GM18508 (cell line): ENCODE results near the gene COLEC12.
"Not testable (repeated sequence)": the region's sequence is repeated elsewhere in the genome, so short reads cannot be mapped to it uniquely, and the experiment has no call there.

Experiments
- ATAC-seq: cut with Tn5 transposase; IDR thresholded peaks from one replicate; pipeline ENCODE4 v1.9.1; 2021; ENCODE audit warnings: moderate number of reproducible peaks; ENCODE audit not compliant: insufficient read depth, unreplicated experiment

Gene COLEC12

DNA sequence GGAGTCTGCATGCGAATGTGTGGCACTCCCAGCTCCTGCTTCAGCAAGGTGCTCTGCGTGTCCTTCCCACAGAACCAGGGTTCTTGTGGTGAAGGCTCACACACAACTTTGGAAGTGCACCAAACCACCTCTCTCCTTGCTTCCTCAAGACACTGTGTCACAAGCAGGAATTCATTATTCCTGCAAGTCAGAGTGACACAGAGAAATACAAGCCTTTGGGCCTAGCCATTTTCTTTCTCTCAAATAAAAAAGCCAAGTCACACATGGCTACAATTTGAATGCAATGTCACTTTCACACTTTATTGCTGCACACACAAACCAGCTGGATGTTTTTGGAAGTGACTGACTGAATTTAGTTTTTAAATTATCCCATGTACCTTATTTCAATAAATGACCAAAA lies 202.6 kb downstream of the COLEC12 start:
- no peak for ATAC-seq

GRCh38 chr18:295756-296490 lies 204.6 kb downstream of the COLEC12 start:
- ATAC-seq, result no peak

DNA sequence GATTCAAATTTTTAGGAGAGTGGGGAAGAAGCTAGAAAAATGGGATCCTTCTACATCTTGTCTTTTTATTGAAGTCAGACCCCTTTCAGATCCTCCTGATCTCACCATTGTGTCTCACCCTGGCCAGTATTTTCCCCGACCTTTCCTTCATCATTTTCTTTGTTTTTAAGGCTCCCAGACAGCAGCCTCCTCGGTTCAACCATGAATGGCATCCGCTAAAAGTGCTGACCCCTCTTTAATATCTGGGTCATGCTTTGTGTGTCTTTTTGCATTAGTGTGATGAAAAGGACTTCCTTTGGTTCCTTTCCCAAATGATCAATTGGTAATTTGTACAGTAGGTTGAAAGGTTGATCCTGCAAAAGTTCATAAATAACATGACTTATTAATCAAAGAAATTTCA lies 205.9 kb downstream of the COLEC12 start:
- no peak for ATAC-seq

DNA sequence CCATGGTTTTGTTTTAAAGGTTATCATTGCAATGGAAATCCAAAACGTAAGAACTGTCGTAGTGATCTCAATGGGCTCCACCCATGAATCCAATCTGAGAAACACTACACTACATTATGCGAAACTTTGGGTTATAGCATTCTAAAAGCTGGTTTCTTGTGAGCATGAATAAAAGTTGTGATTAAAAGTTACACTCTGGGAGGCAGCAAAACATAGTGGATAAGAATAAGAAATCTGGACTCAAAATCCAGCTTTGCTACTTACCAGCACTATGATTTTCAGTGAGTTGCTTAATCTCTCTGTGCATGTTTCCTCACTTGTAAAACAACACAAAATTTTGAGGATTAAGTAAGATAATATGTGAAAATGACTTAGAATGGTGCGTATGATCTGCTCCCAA lies 207.0 kb downstream of the COLEC12 start:
- ATAC-seq, result no peak

DNA sequence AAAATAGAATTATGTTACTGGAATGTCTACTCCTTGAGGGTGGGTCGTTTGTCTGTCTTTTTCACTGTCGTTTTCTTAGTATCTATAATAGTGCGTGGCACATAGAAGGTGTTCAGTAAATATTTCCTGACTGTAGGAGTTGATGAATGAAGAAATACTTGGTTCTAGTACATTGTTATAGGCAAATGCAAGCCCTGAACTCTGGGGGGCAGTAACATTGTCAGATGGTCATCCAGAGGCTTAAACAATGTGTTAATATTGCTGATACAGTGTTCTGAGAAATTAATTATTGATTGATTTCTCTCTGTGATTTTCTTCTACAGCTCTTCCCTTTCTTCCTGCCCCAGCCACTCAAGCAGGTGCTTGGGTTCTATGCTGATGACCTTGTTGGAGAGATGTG lies 208.2 kb downstream of the COLEC12 start:
- ATAC-seq, result no peak

GRCh38 chr18:289970-290369 lies 210.5 kb downstream of the COLEC12 start:
- ATAC-seq, result not testable (repeated sequence)

GRCh38 chr18:289026-289425 lies 211.5 kb downstream of the COLEC12 start:
- no peak for ATAC-seq

GRCh38 chr18:286515-287310 lies 213.8 kb downstream of the COLEC12 start:
- no peak for ATAC-seq

DNA sequence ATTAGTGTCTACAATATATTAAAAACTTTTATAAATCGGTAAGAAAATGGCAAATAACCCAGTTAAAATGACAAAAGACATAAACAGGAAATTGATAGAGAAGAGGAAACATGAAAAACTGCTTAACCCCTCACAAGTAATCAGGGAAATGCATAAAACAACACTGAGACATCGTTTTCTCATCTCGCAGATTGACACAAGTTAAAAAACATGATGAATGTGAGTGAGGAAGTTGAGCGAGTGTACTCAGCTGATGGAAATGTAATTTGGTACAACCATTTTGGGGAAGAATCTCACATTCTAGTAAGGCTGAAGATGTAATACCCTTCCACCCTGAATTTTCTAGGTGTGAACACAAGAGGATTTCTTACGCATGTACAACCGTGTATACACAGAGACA lies 214.7 kb downstream of the COLEC12 start:
- ATAC-seq, result no peak

GRCh38 chr18:275486-275885 lies 225.0 kb downstream of the COLEC12 start:
- no peak for ATAC-seq

DNA sequence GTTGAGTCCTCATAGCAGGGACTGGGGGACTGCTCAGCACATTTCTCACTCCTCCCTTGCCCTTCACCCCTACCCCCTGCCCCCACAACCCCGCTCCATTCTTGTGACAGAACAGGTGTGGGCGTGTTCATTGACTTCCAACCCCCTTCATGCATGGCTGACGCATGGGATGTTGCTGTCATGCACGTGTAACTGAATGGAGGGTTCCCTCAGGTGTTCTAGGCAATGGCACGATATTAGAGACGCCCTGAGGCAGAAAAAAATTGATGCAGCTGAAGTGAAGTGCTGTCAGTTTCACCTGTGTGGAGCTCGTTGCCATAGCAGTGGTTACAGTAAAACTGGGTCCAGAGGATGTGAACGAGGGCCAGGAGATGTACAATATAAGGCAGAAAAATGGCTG lies 226.2 kb downstream of the COLEC12 start:
- ATAC-seq, result no peak

DNA sequence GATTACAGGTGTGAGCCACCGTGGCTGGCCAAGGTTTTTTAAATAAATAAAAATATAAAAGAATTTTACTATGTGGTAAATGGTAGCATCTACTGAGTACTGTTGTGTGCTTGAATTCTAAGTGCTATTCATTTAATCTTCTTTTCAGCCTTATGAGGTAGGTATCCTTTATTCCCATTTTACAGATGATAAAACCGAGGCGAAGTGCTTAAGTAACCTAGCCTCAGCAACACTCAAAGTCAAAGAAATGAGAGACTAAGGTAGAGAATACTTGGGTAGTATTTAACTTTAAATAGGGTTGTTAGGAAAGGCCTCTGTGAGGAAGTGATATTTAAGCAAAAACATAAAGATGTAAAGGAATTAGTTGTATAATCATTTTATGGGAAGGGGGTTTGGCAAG lies 227.0 kb downstream of the COLEC12 start:
- no peak for ATAC-seq

DNA sequence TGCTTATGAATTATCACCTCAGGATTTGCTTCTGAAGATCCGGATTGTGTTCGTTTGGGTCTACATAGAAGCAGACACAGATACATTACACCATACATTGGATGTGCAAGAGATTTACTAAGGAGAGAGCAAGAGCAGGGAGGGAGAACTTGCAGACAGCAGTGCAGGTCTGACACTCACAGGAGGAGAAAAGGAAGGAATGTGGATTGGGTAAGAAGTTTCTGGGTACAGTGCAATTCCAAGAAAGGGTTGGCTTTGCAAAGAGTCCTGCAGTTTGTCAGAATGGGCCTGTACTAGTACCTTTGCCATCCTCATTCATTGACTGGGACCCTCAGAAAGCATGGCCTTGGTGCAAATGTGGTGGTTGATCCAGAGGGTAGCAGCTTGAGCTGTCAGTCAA lies 227.9 kb downstream of the COLEC12 start:
- no peak for ATAC-seq

DNA sequence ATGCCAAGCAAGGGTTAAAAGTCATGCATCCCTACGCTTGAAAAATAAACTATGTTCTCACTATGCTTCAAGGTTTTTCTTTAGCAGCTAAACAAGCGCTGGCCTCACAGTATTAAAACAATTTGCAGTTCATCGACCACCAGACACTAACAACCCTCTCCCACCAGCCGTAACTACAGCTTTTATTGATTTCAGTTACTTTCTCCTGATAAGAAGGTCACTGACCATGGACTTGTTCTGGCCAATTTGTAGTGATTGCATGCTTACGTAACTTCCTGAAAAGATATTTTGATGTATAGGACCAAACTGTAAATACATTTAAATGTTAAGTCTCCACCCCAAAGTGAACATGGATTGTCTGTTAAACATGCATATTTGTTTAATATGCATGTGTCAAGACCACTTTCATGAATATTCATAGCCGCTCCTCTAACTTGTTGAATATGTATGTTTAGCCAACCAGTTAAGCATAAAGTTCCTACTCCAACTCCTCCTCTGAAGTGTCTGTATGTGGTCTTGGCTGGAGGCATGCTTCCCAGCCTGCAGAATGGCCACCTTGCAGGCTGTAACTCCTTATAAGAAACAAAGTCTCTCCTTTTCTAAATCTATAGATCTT lies 230.9 kb downstream of the COLEC12 start:
- no peak for ATAC-seq

GRCh38 chr18:267688-268552 lies 232.6 kb downstream of the COLEC12 start, which contains the start of gene THOC1:
Gene THOC1, minus strand, starts transcription at chr18:268047. Its CDS starts 28 bp downstream, at chr18:268019.
- peak; percentile 85 for ATAC-seq

GRCh38 chr18:267380-267687 lies 233.2 kb downstream of the COLEC12 start:
- peak; percentile 2 for ATAC-seq
